Measurements from ENCODE around the gene SHCBP1L. TPM values are rescaled to one million over a fixed set of nuclear protein-coding genes. Genes with fewer than 3 reads are reported as not detected.
"Not testable (repeated sequence)": the region's sequence is repeated elsewhere in the genome, so short reads cannot be mapped to it uniquely, and the experiment has no call there.

Gene SHCBP1L
- total and polyA plus RNA-seq, 7 donors = not detected

- no peak overlapping the region for H3K4me3 ChIP-seq
- H3K4me1 ChIP-seq = no peaks in the 10 kb centered on the region
- 97 to 98% (median 98%) methylated on average over 3 of the region's 3 CpGs for WGBS, 3 donors
- H3K36me3 ChIP-seq (ENCODE audit: insufficient read depth in 1 of 2, low read depth in 1 of 2) = no peaks in the 10 kb centered on the region
- TF ChIP-seq CTCF (IDR thresholded peaks at IDR 0.05) = no peak
- peaks cover 3% of the 10 kb centered on the region for H3K9me3 ChIP-seq
- H3K27me3 ChIP-seq (ENCODE audit: insufficient read depth in 3 of 3, low read length in 2 of 3) = no peaks in the 10 kb centered on the region
- intact Hi-C loops (cut with DNase I) = no loop called here
- DNase-seq = no peak
- no peak overlapping the region for H3K27ac ChIP-seq
- ATAC-seq = no peak
Measured at GRCh38 chr1:182913401-182913800, 39.6 kb downstream of the SHCBP1L start.

GRCh38 chr1:182910143-182910542, 42.8 kb downstream of the SHCBP1L start:
- peaks cover 0 to 5% (median 0%) of the 10 kb centered on the region in 3 donors for H3K27me3 ChIP-seq (ENCODE audit: insufficient read depth in 3 of 3, low read length in 2 of 3)
- peaks cover 3% of the 10 kb centered on the region for H3K9me3 ChIP-seq
- ATAC-seq (no peak), DNase-seq (no peak)
- 92 to 100% (median 98%) methylated on average over 1 of the region's 1 CpG for WGBS, 3 donors
- no peak overlapping the region for H3K4me3 ChIP-seq
- no peaks in the 10 kb centered on the region for H3K4me1 ChIP-seq
- H3K27ac ChIP-seq = no peak overlapping the region
- no peaks in the 10 kb centered on the region for H3K36me3 ChIP-seq (ENCODE audit: insufficient read depth in 1 of 2, low read depth in 1 of 2)
- intact Hi-C loops (cut with DNase I) = no loop called here
- no peak for TF ChIP-seq CTCF (IDR thresholded peaks at IDR 0.05)

GRCh38 chr1:182909578-182909977, 43.4 kb downstream of the SHCBP1L start:
- Histone ChIP-seq H3K9me3 (peaks cover 3% of the 10 kb centered on the region), H3K4me3 (no peak overlapping the region), H3K36me3 (ENCODE audit: insufficient read depth in 1 of 2, low read depth in 1 of 2) (no peaks in the 10 kb centered on the region), H3K4me1 (no peaks in the 10 kb centered on the region), H3K27me3 (ENCODE audit: insufficient read depth in 3 of 3, low read length in 2 of 3) (peaks cover 0 to 5% (median 0%) of the 10 kb centered on the region in 3 donors), H3K27ac (no peak overlapping the region)
- no peak for TF ChIP-seq CTCF (IDR thresholded peaks at IDR 0.05)
- DNase-seq = no peak
- intact Hi-C loops (cut with DNase I) = no loop called here
- ATAC-seq = no peak
- WGBS, 3 donors = 63 to 71% (median 65%) methylated on average over 4 of the region's 4 CpGs

- DNase-seq = no peak
- no peak for TF ChIP-seq CTCF (IDR thresholded peaks at IDR 0.05)
- no peaks in the 10 kb centered on the region for H3K4me1 ChIP-seq
- ATAC-seq = no peak
- no peaks in the 10 kb centered on the region for H3K36me3 ChIP-seq (ENCODE audit: insufficient read depth in 1 of 2, low read depth in 1 of 2)
- H3K9me3 ChIP-seq = no peaks in the 10 kb centered on the region
- intact Hi-C loops (cut with DNase I) = no loop called here
- no peak overlapping the region for H3K27ac ChIP-seq
- 91 to 96% (median 93%) methylated on average over 2 of the region's 2 CpGs for WGBS, 3 donors
- peaks cover 0 to 5% (median 0%) of the 10 kb centered on the region in 3 donors for H3K27me3 ChIP-seq (ENCODE audit: insufficient read depth in 3 of 3, low read length in 2 of 3)
- no peak overlapping the region for H3K4me3 ChIP-seq
Measured at GRCh38 chr1:182905321-182905720, 47.6 kb downstream of the SHCBP1L start.

- H3K4me1 ChIP-seq; intact Hi-C loops (cut with DNase I); H3K9me3 ChIP-seq; DNase-seq; H3K27ac ChIP-seq; H3K27me3 ChIP-seq (ENCODE audit: insufficient read depth in 3 of 3, low read length in 2 of 3); H3K36me3 ChIP-seq (ENCODE audit: insufficient read depth in 1 of 2, low read depth in 1 of 2); H3K4me3 ChIP-seq; ATAC-seq: not testable (repeated sequence)
- WGBS, 3 donors = 82 to 88% (median 86%) methylated on average over 5 of the region's 5 CpGs
Measured at GRCh38 chr1:182901946-182902345, 51.0 kb downstream of the SHCBP1L start.
